LNCaP clone FGC (cell line): Measurements from ENCODE around the gene ZMIZ1.

Source experiments
- DNase-seq: peaks from one replicate; pipeline ENCODE4 v3.0.0-alpha.2; 2011; ENCODE audit warnings: low read depth
- H3K4me3 ChIP-seq: 2 replicates; pipeline ENCODE4 v1.5.1; 2011; ENCODE audit warnings: mild to moderate bottlenecking, low read depth, low read length, control low read depth
- TF ChIP-seq, protein P1 (sequence below): IDR thresholded peaks from 2 replicates; pipeline ENCODE4 v1.5.1; 2012; ENCODE audit warnings: mild to moderate bottlenecking; ENCODE audit not compliant: control insufficient read depth, insufficient read depth; ENCODE audit errors: extremely low read depth

Gene ZMIZ1

DNA sequence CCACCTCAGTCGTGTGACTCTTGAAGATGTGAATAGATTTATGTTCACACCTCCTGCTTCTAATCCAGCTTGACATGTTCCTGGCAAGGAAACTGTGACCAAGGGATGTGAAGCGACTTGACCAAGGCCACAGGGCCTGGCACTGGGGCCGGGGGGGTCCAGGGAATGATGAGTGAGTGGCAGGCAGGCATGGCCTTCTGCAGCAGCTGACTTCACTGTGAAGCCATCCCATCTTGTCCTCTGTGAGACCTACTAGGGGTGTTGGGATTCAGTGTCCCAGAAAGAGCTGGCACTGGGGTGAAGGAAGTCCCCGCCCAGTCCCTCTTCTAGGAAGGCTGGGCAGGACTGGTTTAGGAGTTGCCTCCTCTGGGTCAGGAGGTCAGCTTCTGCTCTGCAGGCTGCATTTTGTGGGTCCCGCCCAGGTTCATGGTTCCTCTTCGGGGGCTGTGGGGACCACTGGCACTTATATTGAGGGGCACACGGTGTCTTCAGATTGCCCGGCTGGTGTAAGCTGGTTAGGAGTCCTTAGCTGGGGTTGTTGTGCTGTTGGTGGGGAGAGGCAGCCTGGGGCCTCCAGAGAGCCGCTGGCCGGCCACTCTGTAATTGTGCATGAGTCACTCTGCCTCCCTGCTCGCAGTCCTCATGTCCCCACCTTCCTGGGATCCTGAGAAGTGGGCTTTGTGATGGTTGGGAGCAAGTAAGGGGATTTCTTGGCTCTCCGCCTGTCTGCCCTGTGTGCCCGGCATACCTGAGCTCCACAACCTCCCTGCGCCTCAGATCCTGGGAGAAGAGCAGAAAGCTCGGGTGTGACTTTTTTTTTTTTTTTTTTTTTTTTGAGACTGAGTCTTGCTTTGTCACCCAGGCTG is 11.0 kb downstream of the ZMIZ1 start:
- no peak for DNase-seq
- TF ChIP-seq, protein P1, sequence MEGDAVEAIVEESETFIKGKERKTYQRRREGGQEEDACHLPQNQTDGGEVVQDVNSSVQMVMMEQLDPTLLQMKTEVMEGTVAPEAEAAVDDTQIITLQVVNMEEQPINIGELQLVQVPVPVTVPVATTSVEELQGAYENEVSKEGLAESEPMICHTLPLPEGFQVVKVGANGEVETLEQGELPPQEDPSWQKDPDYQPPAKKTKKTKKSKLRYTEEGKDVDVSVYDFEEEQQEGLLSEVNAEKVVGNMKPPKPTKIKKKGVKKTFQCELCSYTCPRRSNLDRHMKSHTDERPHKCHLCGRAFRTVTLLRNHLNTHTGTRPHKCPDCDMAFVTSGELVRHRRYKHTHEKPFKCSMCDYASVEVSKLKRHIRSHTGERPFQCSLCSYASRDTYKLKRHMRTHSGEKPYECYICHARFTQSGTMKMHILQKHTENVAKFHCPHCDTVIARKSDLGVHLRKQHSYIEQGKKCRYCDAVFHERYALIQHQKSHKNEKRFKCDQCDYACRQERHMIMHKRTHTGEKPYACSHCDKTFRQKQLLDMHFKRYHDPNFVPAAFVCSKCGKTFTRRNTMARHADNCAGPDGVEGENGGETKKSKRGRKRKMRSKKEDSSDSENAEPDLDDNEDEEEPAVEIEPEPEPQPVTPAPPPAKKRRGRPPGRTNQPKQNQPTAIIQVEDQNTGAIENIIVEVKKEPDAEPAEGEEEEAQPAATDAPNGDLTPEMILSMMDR: no peak
- H3K4me3 ChIP-seq: no peak overlapping the region

DNA sequence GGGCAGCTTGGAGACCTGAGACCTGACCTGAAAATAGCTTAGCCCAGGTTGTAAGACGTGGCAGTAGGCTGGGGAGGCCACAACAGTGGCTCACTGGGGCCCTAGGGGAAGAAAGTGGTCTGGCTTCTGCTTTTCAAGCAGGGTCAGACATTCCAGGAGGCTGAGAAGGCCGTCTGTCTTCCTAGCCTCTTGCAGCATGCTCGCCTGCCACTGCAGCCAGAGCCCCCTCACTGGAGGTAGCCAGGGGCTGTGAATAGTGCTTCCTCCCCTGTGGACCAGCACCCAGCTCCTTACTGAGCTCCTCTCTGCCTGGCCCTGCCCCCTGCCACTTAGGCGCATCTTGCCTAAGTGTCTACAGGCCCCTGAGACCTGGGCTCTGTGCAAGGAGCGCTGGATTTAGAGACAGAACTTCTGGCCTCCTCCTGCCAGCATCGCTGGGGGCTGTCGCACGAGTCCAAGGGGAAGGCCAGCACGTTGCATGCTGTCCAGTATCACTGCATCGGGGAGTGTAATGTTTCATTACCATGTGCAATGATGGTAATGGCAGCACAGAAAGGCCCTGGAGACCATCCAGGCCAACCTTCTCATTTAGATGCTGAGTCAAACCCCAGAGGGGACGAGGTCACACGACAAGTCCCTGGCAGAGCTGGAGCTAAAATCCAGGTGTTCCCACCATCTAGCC is 12.7 kb downstream of the ZMIZ1 start:
- DNase-seq: no peak
- no peak overlapping the region for H3K4me3 ChIP-seq
- TF ChIP-seq, protein P1: no peak

DNA sequence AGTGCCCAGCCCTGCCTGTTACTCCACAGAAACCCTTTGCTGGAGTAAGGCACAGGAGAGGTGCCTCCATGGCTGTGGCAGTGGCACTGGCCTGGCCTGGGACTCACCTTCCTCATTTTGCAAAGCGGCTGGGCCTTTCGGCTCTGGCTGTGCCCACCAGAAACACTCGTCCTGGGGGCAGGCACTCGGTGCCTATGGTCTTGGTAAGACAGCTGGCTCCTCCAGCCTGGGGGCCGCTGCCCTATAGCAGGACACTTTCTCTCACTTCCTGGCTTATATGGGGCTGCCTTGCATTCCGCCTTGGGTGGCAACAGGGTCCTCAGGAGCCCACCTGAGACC is 13.2 kb downstream of the ZMIZ1 start:
- TF ChIP-seq, protein P1: no peak
- no peak for DNase-seq
- H3K4me3 ChIP-seq: no peak overlapping the region

DNA sequence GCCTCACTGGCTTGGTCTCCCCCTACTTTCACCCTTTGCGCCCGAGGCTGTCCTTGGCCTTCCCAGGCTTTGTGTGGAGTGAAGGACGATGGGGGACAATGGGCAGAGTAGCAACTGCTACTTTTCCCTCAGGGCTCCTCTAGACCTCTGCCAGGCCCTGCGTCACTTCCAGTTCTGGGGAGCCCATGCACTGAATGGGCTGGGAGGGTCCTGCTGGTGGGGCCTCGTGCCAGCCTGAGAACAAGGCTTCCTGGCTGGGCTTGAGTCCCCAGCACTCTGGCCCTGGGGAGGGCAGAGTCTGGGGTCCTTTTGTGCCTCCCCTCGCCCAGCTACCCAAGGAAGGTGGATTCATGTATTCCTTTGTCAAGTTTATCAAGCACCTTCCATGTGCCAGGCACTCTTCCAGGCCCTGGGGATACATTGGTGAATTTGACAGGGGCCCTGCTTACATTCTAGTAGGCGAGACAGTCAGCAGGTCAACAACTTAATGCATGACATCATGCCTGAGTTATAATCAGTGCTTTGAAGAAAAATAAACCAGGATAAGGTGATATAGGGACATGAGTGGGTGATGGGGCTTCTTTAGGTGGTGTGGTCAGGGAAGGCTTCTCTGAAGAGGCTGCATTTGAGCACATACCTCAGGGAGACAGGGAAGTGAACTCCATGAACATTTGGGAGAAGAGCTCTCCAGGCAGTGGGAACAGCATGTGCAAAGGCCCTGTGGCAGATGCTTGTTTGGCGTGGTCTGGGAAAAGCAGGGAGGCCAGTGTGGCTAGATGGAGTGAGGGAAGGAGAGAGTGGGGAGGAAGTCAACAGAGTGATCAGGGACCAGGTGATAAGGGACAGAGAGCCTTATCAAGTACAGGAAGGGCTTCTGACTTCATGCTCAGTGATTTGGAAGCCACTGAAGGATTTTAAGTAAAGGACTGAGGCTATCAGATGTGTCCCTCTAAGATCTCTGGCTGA is 14.1 kb downstream of the ZMIZ1 start:
- H3K4me3 ChIP-seq: no peak overlapping the region
- no peak for DNase-seq
- TF ChIP-seq, protein P1: no peak

DNA sequence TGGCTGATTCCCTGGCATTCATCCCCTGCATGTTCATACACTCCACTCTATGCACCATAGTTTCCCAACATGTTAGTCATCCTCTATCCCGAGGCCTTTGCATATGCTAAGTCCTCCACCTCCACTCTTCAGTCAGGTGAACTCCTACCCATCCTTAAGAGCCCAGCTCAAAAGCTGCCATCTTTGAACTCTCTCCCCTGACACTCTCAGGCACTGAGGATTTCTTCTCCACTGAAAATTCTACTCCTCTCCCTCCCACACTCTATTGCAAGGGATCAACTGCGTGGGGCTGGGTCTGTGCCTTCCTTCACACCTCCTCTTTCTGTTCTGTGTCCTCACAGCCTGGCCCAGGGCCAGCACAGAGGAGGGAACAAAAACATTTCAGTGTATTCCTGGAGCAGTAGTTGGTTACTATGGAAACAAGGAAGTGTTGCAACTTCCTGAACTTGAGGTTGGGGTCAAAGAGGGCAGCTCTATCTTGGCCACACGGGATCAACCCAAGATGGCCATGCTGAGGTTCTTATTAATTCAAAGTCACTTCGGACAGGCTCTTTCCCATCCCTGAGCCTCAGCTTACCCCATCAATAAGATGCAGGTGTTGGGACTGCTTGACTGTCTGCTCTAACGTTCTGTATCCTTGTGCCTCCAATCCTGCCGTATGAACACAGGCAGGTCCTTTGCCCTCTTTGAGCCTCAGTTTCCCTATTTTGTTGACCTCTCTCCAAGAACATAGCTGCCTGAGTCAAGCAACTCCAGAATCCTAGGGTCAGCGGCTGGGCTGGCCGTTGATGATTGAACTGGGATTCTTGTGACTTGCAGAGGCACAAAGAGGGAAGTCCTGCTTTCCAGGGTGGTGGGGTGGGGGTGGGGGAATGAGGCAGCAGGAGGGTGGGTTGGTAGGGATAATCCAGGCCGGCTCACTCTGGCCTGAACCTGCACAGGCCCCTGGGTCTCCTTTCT is 15.5 kb downstream of the ZMIZ1 start:
- TF ChIP-seq, protein P1: no peak
- H3K4me3 ChIP-seq: no peak overlapping the region
- DNase-seq: no peak
